H9 (cell line): Measurements from ENCODE around the gene EXOSC2. TPM values are rescaled to one million over a fixed set of nuclear protein-coding genes. Genes with fewer than 3 reads are reported as not detected.

Source experiments
- DNase-seq: peaks from one replicate; pipeline ENCODE4 v3.0.0-alpha.2; 2017
- H2AFZ ChIP-seq: one replicate; pipeline ENCODE4 v1.6.1; 2013; ENCODE audit warnings: mild to moderate bottlenecking, low read length, control low read depth, moderate library complexity
- H2AK5ac ChIP-seq: 2 replicates; pipeline ENCODE4 v1.6.1; 2013; ENCODE audit warnings: low read length, control low read depth, mixed read lengths; ENCODE audit not compliant: insufficient read length
- H2BK120ac ChIP-seq: one replicate; pipeline ENCODE4 v1.6.1; 2013; ENCODE audit warnings: low read depth, mild to moderate bottlenecking, low read length, control low read depth, inconsistent platforms; ENCODE audit not compliant: poor library complexity, severe bottlenecking
- H2BK12ac ChIP-seq: 2 replicates; pipeline ENCODE4 v1.6.1; 2013; ENCODE audit warnings: low read length, control low read depth, mixed read lengths, low read depth; ENCODE audit not compliant: insufficient read length
- H2BK15ac ChIP-seq: 2 replicates; pipeline ENCODE4 v1.6.1; 2013; ENCODE audit warnings: low read depth, low read length, control low read depth
- H2BK20ac ChIP-seq: one replicate; pipeline ENCODE4 v1.6.1; 2013; ENCODE audit warnings: low read depth, mild to moderate bottlenecking, low read length, control low read depth, inconsistent platforms; ENCODE audit not compliant: poor library complexity, severe bottlenecking
- H2BK5ac ChIP-seq: 2 replicates; pipeline ENCODE4 v1.6.1; 2013; ENCODE audit warnings: low read length, control low read depth, mixed read lengths; ENCODE audit not compliant: insufficient read length
- H3K14ac ChIP-seq: 2 replicates; pipeline ENCODE4 v1.6.1; 2013; ENCODE audit warnings: low read length, control low read depth; ENCODE audit not compliant: insufficient read depth
- H3K18ac ChIP-seq: 2 replicates; pipeline ENCODE4 v1.6.1; 2013; ENCODE audit warnings: low read depth, mild to moderate bottlenecking, mixed read lengths, low read length, control low read depth; ENCODE audit not compliant: insufficient read length
- H3K23ac ChIP-seq: 2 replicates; pipeline ENCODE4 v1.6.1; 2013; ENCODE audit warnings: low read length, control low read depth, mixed read lengths, low read depth; ENCODE audit not compliant: insufficient read length
- H3K23me2 ChIP-seq: 2 replicates; pipeline ENCODE4 v1.6.1; 2013; ENCODE audit warnings: low read depth, mild to moderate bottlenecking, mixed read lengths, low read length, control low read depth; ENCODE audit not compliant: insufficient read length, poor library complexity, severe bottlenecking
- H3K27ac ChIP-seq: 2 replicates; pipeline ENCODE4 v1.5.1; 2013; ENCODE audit warnings: low read length, control low read depth, mixed read lengths, low read depth; ENCODE audit not compliant: insufficient read length
- H3K27me3 ChIP-seq: 2 replicates; pipeline ENCODE4 v1.6.1; 2013; ENCODE audit warnings: low read length, control low read depth, inconsistent platforms; ENCODE audit not compliant: insufficient read depth
- H3K4ac ChIP-seq: 2 replicates; pipeline ENCODE4 v1.6.1; 2013; ENCODE audit warnings: low read depth, mild to moderate bottlenecking, control low read depth, inconsistent platforms, low read length, moderate library complexity
- H3K4me1 ChIP-seq: 2 replicates; pipeline ENCODE4 v1.6.1; 2013; ENCODE audit warnings: low read length, control low read depth, inconsistent platforms; ENCODE audit not compliant: insufficient read depth
- H3K4me2 ChIP-seq: 2 replicates; pipeline ENCODE4 v1.6.1; 2013; ENCODE audit warnings: low read length, control low read depth, mixed read lengths; ENCODE audit not compliant: insufficient read length, insufficient read depth
- H3K56ac ChIP-seq: 2 replicates; pipeline ENCODE4 v1.6.1; 2013; ENCODE audit warnings: low read depth, mild to moderate bottlenecking, mixed read lengths, low read length, control low read depth; ENCODE audit not compliant: insufficient read length
- H3K79me1 ChIP-seq: 2 replicates; pipeline ENCODE4 v1.6.1; 2013; ENCODE audit warnings: low read depth, mild to moderate bottlenecking, moderate library complexity, low read length, control low read depth, inconsistent platforms; ENCODE audit not compliant: insufficient read depth, poor library complexity, severe bottlenecking
- H3K79me2 ChIP-seq: 2 replicates; pipeline ENCODE4 v1.6.1; 2013; ENCODE audit warnings: low read length, control low read depth, inconsistent platforms; ENCODE audit not compliant: insufficient read depth
- H3K9ac ChIP-seq: 2 replicates; pipeline ENCODE4 v1.6.1; 2013; ENCODE audit warnings: low read length, control low read depth, mixed read lengths; ENCODE audit not compliant: insufficient read length; ENCODE audit errors: extremely low read depth
- H3K9me3 ChIP-seq: one replicate; pipeline ENCODE4 v1.6.1; 2013; ENCODE audit warnings: low read depth, low read length, inconsistent platforms; ENCODE audit not compliant: control insufficient read depth
- H3T11ph ChIP-seq: one replicate; pipeline ENCODE4 v1.6.1; 2013; ENCODE audit warnings: mild to moderate bottlenecking, low read length, control low read depth, inconsistent platforms
- H4K20me1 ChIP-seq: one replicate; pipeline ENCODE4 v1.6.1; 2013; ENCODE audit not compliant: control insufficient read depth, insufficient read length, insufficient read depth
- H4K5ac ChIP-seq: 2 replicates; pipeline ENCODE4 v1.6.1; 2013; ENCODE audit warnings: low read depth, mild to moderate bottlenecking, mixed read lengths, low read length, control low read depth; ENCODE audit not compliant: insufficient read length
- H4K8ac ChIP-seq: replicated peaks from 2 replicates; pipeline ENCODE4 v1.6.1; 2013; ENCODE audit warnings: low read length, control low read depth, mixed read lengths, low read depth; ENCODE audit not compliant: insufficient read length
- H4K91ac ChIP-seq: 2 replicates; pipeline ENCODE4 v1.6.1; 2013; ENCODE audit warnings: low read depth, mild to moderate bottlenecking, moderate library complexity, mixed read lengths, low read length, control low read depth; ENCODE audit not compliant: insufficient read length
- H3K27ac Mint-ChIP-seq, 3 experiments: 2 replicates in 2 of 3; 3 replicates in 1 of 3; pipeline ENCODE4 v1.8.0; 2020 to 2021; ENCODE audit warnings: mixed read lengths in 3 of 3, mild to moderate bottlenecking in 1 of 3, moderate library complexity in 1 of 3
- H3K27me3 Mint-ChIP-seq: 2 replicates; pipeline ENCODE4 v1.8.0; 2021; ENCODE audit warnings: low read depth, mild to moderate bottlenecking, moderate library complexity, mixed read lengths
- H3K36me3 Mint-ChIP-seq, 3 experiments: 2 replicates in 2 of 3; 3 replicates in 1 of 3; pipeline ENCODE4 v1.8.0; 2020 to 2021; ENCODE audit warnings: low read depth in 3 of 3, mixed read lengths in 3 of 3; ENCODE audit not compliant: insufficient read depth in 1 of 3
- H3K4me1 Mint-ChIP-seq, 2 experiments: 2 replicates each; pipeline ENCODE4 v1.8.0; 2020; ENCODE audit warnings: mixed read lengths in 2 of 2
- H3K4me3 Mint-ChIP-seq, 2 experiments: 2 replicates in 1 of 2; 3 replicates in 1 of 2; pipeline ENCODE4 v1.8.0; 2020 to 2021; ENCODE audit warnings: mild to moderate bottlenecking in 2 of 2, mixed read lengths in 2 of 2, moderate library complexity in 1 of 2
- H3K9me3 Mint-ChIP-seq, 2 experiments: 2 replicates in 1 of 2; 3 replicates in 1 of 2; pipeline ENCODE4 v1.8.0; 2020; ENCODE audit warnings: mild to moderate bottlenecking in 2 of 2, mixed read lengths in 2 of 2, moderate library complexity in 1 of 2
- WGBS: extraction: QIAGEN DNeasy Blood & Tissue Kit; methylation state at CpG from one replicate; pipeline ENCODE4 v1.1.7; 2013; ENCODE audit warnings: missing lambda C conversion rate, low lambda C conversion rate, mixed read lengths; ENCODE audit not compliant: insufficient read length; ENCODE audit errors: extremely low coverage; 5-methylcytosine and 5-hydroxymethylcytosine counted together
- total RNA-seq: library from RNA; stranded (reverse); gene quantifications from 2 replicates; pipeline ENCODE4 v1.2.1, GENCODE V29; 2021
- TF ChIP-seq, protein P1 (sequence below): fragments of 200-600 bp; sonication (generic); conservative IDR thresholded peaks from 3 replicates; pipeline ENCODE4 v1.8.0; 2021; ENCODE audit warnings: antibody characterized with exemption, mild to moderate bottlenecking

Gene EXOSC2
- total RNA-seq, 1 experiment from 2014 or later: 94.5 TPM

DNA sequence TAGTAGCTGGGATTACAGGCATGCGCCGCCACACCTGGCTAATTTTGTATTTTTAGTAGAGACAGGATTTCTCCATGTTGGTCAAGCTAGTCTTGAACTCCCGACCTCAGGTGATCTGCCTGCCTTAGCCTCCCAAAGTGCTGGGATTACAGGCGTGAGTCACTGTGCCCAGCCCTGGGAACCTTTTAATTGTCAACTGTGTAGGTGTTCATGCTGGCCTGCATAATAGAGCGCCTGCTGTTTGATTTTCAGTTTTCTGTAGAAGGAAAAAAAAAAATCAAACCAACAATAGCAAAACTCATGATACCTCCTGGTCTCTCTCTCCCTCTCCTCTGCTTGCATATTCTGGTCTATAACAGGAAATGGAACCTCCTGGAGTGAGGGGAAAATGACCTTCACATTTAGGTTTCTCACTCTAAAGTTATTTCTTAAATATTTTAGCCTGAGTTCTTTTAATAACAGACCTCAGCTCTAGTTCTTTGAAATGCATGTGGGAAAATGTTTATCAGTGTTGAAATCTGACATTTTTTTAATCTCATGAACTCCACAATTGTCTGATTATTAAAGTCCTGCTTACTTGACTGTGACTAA is 51.7 kb downstream of the EXOSC2 start:
- H2BK15ac ChIP-seq: no peak overlapping the region
- Mint-ChIP-seq H3K27me3 (no peaks in the 10 kb centered on the region), H3K36me3 (peaks cover 0 to 5% (median 4%) of the 10 kb centered on the region in 3 experiments; a peak in 3 of 7 replicates), H3K27ac (peak overlapping the region; percentile 34 to 84 (median 60); a peak in 5 of 7 replicates), H3K4me3 (no peak overlapping the region), H3K4me1 (peaks cover 16 to 22% of the 10 kb centered on the region in 2 experiments), H3K9me3 (no peaks in the 10 kb centered on the region; a peak in 2 of 5 replicates)
- no peak overlapping the region for H3K18ac ChIP-seq
- H4K91ac ChIP-seq: no peak overlapping the region
- H3K14ac ChIP-seq: no peak overlapping the region
- no peak overlapping the region for H2BK12ac ChIP-seq
- no peaks in the 10 kb centered on the region for H3K9me3 ChIP-seq
- no peak overlapping the region for H2BK120ac ChIP-seq
- no peak overlapping the region for H3K9ac ChIP-seq
- no peak for DNase-seq
- H3T11ph ChIP-seq: no peak overlapping the region
- H4K5ac ChIP-seq: no peak overlapping the region
- WGBS: no CpG with 5 or more reads among the region's 5 CpGs
- H3K27me3 ChIP-seq: no peaks in the 10 kb centered on the region
- H3K4ac ChIP-seq: no peak overlapping the region
- no peaks in the 10 kb centered on the region for H3K79me1 ChIP-seq
- H2BK20ac ChIP-seq: no peak overlapping the region
- TF ChIP-seq, protein P1, sequence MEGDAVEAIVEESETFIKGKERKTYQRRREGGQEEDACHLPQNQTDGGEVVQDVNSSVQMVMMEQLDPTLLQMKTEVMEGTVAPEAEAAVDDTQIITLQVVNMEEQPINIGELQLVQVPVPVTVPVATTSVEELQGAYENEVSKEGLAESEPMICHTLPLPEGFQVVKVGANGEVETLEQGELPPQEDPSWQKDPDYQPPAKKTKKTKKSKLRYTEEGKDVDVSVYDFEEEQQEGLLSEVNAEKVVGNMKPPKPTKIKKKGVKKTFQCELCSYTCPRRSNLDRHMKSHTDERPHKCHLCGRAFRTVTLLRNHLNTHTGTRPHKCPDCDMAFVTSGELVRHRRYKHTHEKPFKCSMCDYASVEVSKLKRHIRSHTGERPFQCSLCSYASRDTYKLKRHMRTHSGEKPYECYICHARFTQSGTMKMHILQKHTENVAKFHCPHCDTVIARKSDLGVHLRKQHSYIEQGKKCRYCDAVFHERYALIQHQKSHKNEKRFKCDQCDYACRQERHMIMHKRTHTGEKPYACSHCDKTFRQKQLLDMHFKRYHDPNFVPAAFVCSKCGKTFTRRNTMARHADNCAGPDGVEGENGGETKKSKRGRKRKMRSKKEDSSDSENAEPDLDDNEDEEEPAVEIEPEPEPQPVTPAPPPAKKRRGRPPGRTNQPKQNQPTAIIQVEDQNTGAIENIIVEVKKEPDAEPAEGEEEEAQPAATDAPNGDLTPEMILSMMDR: no peak
- no peak overlapping the region for H3K56ac ChIP-seq
- no peaks in the 10 kb centered on the region for H3K23me2 ChIP-seq
- H3K4me2 ChIP-seq: no peak overlapping the region
- H3K27ac ChIP-seq: no peak overlapping the region
- no peak overlapping the region for H2AK5ac ChIP-seq
- no peak overlapping the region for H4K8ac ChIP-seq
- H2BK5ac ChIP-seq: no peak overlapping the region
- no peak overlapping the region for H2AFZ ChIP-seq
- H3K79me2 ChIP-seq: peaks cover 2% of the 10 kb centered on the region; the same call in 1 of the 2 replicates
- H4K20me1 ChIP-seq: no peaks in the 10 kb centered on the region
- H3K4me1 ChIP-seq: 0 out of 2 replicates have a peak, but pooled peaks cover 2% of the 10 kb centered on the region
- H3K23ac ChIP-seq: no peak overlapping the region
